A549 treated with GW870086 at 1 μM for 4 hours (cell line): ENCODE results near the gene SNX27. TPM values are rescaled to one million over a fixed set of nuclear protein-coding genes. Genes with fewer than 3 reads are reported as not detected.

ENCODE experiments used
- total RNA-seq: library from RNA; stranded (reverse); fragments of 200-300 nt; extraction: Qiagen RNA extraction; gene quantifications from 5 replicates; pipeline ENCODE4 v1.2.3, GENCODE V29; 2022; ENCODE audit warnings: low read depth

SNX27 gene
- total RNA-seq = 7.9 to 11.6 TPM (median 8.1 TPM) in 5 replicates

DNA sequence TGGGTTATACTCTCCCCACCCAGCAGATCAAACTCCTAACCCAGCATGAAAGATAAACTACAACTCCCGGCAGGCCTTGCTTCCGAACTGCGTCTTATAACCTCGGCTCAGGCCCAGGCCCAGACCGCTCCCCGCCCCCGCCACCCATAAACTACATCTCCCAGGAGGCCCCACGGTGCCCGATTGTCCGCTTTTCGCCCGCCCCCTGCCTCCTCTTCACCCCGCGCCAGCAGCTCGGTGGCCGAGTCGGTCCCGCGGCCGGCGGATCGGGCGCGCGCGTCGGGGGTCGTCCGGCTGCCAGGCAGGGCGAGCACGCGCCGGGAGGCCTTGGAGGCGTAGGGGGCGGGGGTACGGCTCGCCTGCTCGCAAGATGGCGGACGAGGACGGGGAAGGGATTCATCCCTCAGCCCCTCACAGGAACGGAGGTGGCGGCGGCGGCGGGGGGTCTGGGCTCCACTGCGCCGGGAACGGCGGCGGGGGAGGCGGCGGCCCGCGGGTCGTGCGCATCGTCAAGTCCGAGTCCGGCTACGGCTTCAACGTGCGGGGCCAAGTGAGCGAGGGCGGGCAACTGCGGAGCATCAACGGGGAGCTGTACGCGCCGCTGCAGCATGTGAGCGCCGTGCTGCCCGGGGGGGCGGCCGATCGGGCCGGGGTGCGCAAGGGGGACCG, at the start of gene SNX27:
Gene SNX27 (plus strand): TSS at position 219 of the 669 bp plus-strand sequence. CDS start 152 bp downstream, at position 371.

DNA sequence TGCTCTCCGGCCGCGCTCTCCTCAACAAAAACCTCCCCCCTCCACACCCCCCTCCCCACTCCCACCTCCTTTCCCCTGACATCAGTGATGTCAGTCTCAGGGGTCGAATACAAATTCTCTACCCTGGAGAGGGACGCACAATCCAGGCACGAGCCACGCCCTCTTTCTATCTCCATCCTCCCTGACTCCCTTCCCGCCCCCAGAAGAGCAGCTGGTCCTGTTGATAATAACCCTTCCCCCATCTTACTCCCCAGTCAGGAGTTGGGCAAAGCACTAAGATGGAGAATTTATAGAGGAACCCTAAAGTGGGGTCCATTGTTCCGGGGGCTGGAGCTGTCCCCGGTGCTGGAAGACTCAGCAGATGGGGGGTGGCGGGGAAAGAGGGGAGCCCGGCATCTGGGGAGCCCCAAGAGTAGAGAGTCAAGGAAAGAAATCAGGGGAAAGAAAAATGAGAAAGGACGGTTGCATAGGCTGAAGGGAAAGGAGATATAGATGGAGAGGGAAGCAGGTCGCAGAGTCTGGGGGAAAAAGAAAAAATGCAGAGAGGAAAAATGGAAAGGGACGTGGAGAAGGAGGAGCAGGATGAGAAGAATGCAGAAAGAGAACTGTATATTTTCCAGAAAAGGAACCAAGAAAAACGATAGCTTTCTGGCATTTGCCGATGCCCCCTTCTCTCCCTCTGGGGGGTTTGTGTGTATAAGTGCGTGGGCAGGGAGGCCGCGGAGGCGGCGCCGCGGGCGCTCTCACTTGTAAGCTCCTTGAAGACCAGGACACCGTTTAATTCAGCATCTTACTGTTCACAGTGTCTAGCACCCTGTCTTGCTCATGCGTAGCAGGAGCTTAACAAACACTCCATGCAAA, 105.2 kb downstream of the SNX27 start, which contains the start of gene CELF3:
Gene CELF3 (minus strand): TSS at position 33 of the 861 bp plus-strand sequence. CDS start 783 bp downstream, outside the sequence.

DNA sequence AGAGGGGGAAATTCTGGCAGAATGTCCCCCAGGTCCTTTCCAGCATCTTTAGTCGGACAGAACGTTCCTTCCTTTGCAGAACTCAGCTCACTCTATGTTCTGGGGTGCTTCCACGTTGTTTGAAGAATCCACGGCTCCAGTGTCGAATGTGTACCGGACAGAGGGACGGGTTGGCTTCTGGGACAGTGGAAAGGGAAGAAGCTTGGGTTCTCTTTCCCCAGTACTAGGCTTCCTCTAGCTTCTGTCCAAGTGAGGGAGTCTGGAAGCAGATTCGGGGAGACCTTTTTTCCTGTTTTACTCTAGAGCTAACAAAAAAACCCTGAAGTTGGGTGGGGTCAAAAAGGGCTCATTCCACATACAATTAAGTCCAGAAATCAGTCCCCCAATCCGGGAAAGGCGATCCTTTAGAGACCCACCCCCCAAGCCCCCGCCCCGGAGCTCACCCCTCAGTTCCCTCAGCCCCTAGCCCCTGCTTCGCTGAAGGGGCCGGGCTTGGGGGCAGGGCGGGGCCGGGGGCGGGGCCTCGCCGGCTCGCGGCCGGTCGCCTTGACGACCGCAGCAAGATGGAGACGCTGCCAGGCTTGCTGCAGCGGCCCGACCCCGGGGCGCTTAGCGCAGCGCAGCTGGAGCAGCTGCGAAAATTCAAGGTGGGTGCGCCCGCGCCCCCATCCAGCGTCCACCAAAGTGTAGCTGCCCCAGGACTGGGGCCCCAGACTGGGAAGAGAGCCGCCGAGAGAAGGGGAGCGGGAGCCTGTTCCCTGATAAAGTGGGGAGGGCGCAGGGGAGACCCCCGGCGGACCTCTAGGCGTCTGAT, 109.3 kb downstream of the SNX27 start, which contains the start of gene RIIAD1:
Gene RIIAD1 (plus strand): TSS at position 549 of the 814 bp plus-strand sequence. CDS start 15 bp downstream, at position 564.

Other genes starting within 250 kb of the SNX27 start
- 6.1 to 8.0 TPM (median 6.9 TPM) in 5 replicates for gene SELENBP1, start 239.3 kb upstream of the SNX27 start, total RNA-seq
- gene PSMB4, start 212.5 kb upstream of the SNX27 start, total RNA-seq = 379 to 439 TPM (median 422 TPM) in 5 replicates
- 17.0 to 23.7 TPM (median 18.9 TPM) in 5 replicates for gene POGZ, start 152.6 kb upstream of the SNX27 start, total RNA-seq
- 2.6 to 3.3 TPM (median 2.9 TPM) in 5 replicates for gene CGN, start 100.7 kb upstream of the SNX27 start, total RNA-seq
- gene TUFT1, start 71.7 kb upstream of the SNX27 start, total RNA-seq = 9.7 to 11.6 TPM (median 10.3 TPM) in 5 replicates
- gene CELF3, start 104.8 kb downstream of the SNX27 start, total RNA-seq = 0.05 TPM in 1 of 5 replicates, not detected in the others
- gene RIIAD1, start 109.5 kb downstream of the SNX27 start, total RNA-seq = not detected in 5 replicates
- gene MRPL9, start 151.4 kb downstream of the SNX27 start, total RNA-seq = 79.8 to 98.7 TPM (median 85.9 TPM) in 5 replicates
- 4.6 to 6.3 TPM (median 5.8 TPM) in 5 replicates for gene TDRKH, start 178.4 kb downstream of the SNX27 start, total RNA-seq
- gene LINGO4, start 193.4 kb downstream of the SNX27 start, total RNA-seq = not detected in 5 replicates
- gene RORC, start 219.8 kb downstream of the SNX27 start, total RNA-seq = 0.03 to 0.08 TPM (median 0.06 TPM) in 3 of 5 replicates, not detected in the others
- gene C2CD4D, start 227.8 kb downstream of the SNX27 start, total RNA-seq = 0.07 TPM in 1 of 5 replicates, not detected in the others
- not detected in 5 replicates for gene THEM5, start 241.7 kb downstream of the SNX27 start, total RNA-seq